Endothelial cell of umbilical vein (primary cell): Measurements from ENCODE around the gene TRIM40. TPM values are rescaled to one million over a fixed set of nuclear protein-coding genes. Genes with fewer than 3 reads are reported as not detected.

Experiments
- BruUV-seq: library from RNA; stranded (reverse); fragments of 400-500 nt; replicated peaks from 2 replicates; lab custom pipeline; 2021; lab: Mats Ljungman, UMichigan
- CTCF ChIA-PET: fragments of 300-600, 350-600 bp; sonication (Branson Sonifier 250); formaldehyde crosslinking; loops from one replicate; lab custom pipeline; 2021; ENCODE audit warnings: antibody characterized with exemption, inconsistent platforms; lab: Charles Lee
- POLR2A ChIA-PET: fragments of 300-600, 350-600 bp; sonication (Branson Sonifier 250); formaldehyde crosslinking; loops from one replicate; lab custom pipeline; 2021; ENCODE audit warnings: antibody characterized with exemption, inconsistent platforms; lab: Charles Lee
- DNase-seq: peaks from one replicate; pipeline ENCODE4 v3.0.0-alpha.2; 2011; ENCODE audit warnings: low read depth, low spot score
- FAIRE-seq: peaks from 2 replicates; lab custom pipeline; 2011; peaks lifted over from hg19 to GRCh38; lab: Jason Lieb, UNC
- H2AFZ ChIP-seq: 2 replicates; pipeline ENCODE4 v1.6.0; 2012; ENCODE audit warnings: low read depth, low read length, control low read depth, inconsistent platforms
- H3K27ac ChIP-seq: 2 replicates; pipeline ENCODE4 v1.5.1; 2011; ENCODE audit warnings: low read depth, mild to moderate bottlenecking, control low read depth, low read length, moderate library complexity; ENCODE audit not compliant: insufficient read depth
- H3K27me3 ChIP-seq, 2 experiments: 2 replicates each; pipeline versions ENCODE4 v1.6.0 to v1.6.1; 2011; ENCODE audit warnings: low read length in 2 of 2, mixed read lengths in 1 of 2; ENCODE audit not compliant: control insufficient read depth in 2 of 2, insufficient read depth in 2 of 2
- H3K36me3 ChIP-seq, 2 experiments: 2 replicates in 1 of 2; 3 replicates in 1 of 2; pipeline ENCODE4 v1.5.1; 2011; ENCODE audit warnings: low read length in 2 of 2, mild to moderate bottlenecking in 1 of 2, moderate library complexity in 1 of 2; ENCODE audit not compliant: control insufficient read depth in 2 of 2, insufficient read depth in 2 of 2; ENCODE audit errors: extremely low read depth in 1 of 2
- H3K4me1 ChIP-seq: 3 replicates; pipeline ENCODE4 v1.5.1; 2011; ENCODE audit warnings: mild to moderate bottlenecking, low read length; ENCODE audit not compliant: control insufficient read depth, insufficient read depth; ENCODE audit errors: extremely low read depth
- H3K4me2 ChIP-seq: 2 replicates; pipeline ENCODE4 v1.6.1; 2011; ENCODE audit warnings: low read length, control low read depth, mixed read lengths; ENCODE audit not compliant: insufficient read depth
- H3K4me3 ChIP-seq, 3 experiments: fragments of 200-600 bp in 1 of 3; sonication (generic), shearing (Covaris generic) in 1 of 3; replicated peaks in 1 of 3; 2 replicates each; pipeline ENCODE4 v1.5.1; 2011 to 2016; ENCODE audit warnings: control low read depth in 3 of 3, low read length in 3 of 3, mild to moderate bottlenecking in 2 of 3, inconsistent platforms in 1 of 3, low read depth in 1 of 3, moderate library complexity in 1 of 3; ENCODE audit not compliant: insufficient read depth in 1 of 3
- H3K79me2 ChIP-seq: 2 replicates; pipeline ENCODE4 v1.6.0; 2012; ENCODE audit warnings: low read length, inconsistent platforms; ENCODE audit not compliant: control insufficient read depth, insufficient read depth
- H3K9ac ChIP-seq: replicated peaks from 2 replicates; pipeline ENCODE3; 2011; ENCODE audit warnings: low read length, control low read depth; ENCODE audit not compliant: insufficient read depth; ENCODE audit errors: extremely low read depth
- H3K9me1 ChIP-seq: replicated peaks from 3 replicates; pipeline ENCODE4 v1.6.0; 2011; ENCODE audit warnings: mild to moderate bottlenecking, low read length; ENCODE audit not compliant: control insufficient read depth, insufficient read depth; ENCODE audit errors: extremely low read depth
- H3K9me3 ChIP-seq: replicated peaks from 2 replicates; pipeline ENCODE4 v1.5.1; 2012; ENCODE audit warnings: low read length, inconsistent platforms; ENCODE audit not compliant: control insufficient read depth, insufficient read depth
- H4K20me1 ChIP-seq: replicated peaks from 2 replicates; pipeline ENCODE3; 2011; ENCODE audit warnings: mild to moderate bottlenecking, low read length; ENCODE audit not compliant: control insufficient read depth, insufficient read depth; ENCODE audit errors: extremely low read depth
- EZH2 ChIP-seq: IDR thresholded peaks from 2 replicates; pipeline ENCODE4 v1.6.1; 2012; ENCODE audit warnings: borderline replicate concordance, low read depth, mild to moderate bottlenecking, moderate library complexity, low read length, inconsistent platforms; ENCODE audit not compliant: severe bottlenecking
- FOS ChIP-seq: IDR thresholded peaks from 2 replicates; pipeline ENCODE4 v1.6.1; 2011; ENCODE audit warnings: mild to moderate bottlenecking, low read length, moderate library complexity, borderline replicate concordance; ENCODE audit not compliant: insufficient read depth
- GATA2 ChIP-seq: IDR thresholded peaks from 2 replicates; pipeline ENCODE4 v1.7.0; 2011; ENCODE audit warnings: low read depth, mild to moderate bottlenecking, moderate library complexity, mixed read lengths, low read length; ENCODE audit not compliant: insufficient read length, insufficient read depth
- JUN ChIP-seq: IDR thresholded peaks from 2 replicates; pipeline ENCODE4 v1.6.1; 2011; ENCODE audit warnings: borderline replicate concordance, low read depth; ENCODE audit not compliant: insufficient read length, insufficient read depth
- MYC ChIP-seq: IDR thresholded peaks from one replicate; pipeline ENCODE4 v1.6.1; 2011; ENCODE audit warnings: mild to moderate bottlenecking, low read depth, low read length
- POLR2A ChIP-seq: IDR thresholded peaks from 2 replicates; pipeline ENCODE4 v1.6.1; 2012; ENCODE audit warnings: low read depth, mild to moderate bottlenecking, control low read depth, low read length
- POLR2AphosphoS5 ChIP-seq: IDR thresholded peaks from 2 replicates; pipeline ENCODE4 v1.6.1; 2012; ENCODE audit warnings: low read depth, mild to moderate bottlenecking, control low read depth, low read length, moderate library complexity; ENCODE audit not compliant: insufficient read depth
- dilution Hi-C: fragments of 300-500 bp; cut with MboI; formaldehyde crosslinking; loops from one replicate; pipeline ENCODE4 v1.15.0; 2019; ENCODE audit warnings: low sequenced_read_pairs; ENCODE audit not compliant: extremely low pct_ligation_motif_present
- intact Hi-C: fragments of 100-400 bp; cut with micrococcal nuclease; formaldehyde crosslinking; loops from one replicate; pipeline ENCODE4 v1.10.0; 2022
- polyA plus RNA-seq, 4 experiments: library from polyadenylated mRNA; depleted of rRNA in 3 of 4; stranded (reverse) in 3 of 4; unstranded in 1 of 4; fragments of >200 nt; gene quantifications; 2 replicates each; pipeline versions ENCODE4 v1.2.1 to v1.2.3, GENCODE V29; 2011 to 2012; ENCODE audit warnings: missing spikeins in 1 of 4
- total RNA-seq: library from RNA; stranded (reverse); gene quantifications from 2 replicates; pipeline ENCODE4 v1.2.3, GENCODE V29; 2021
- TF ChIP-seq, protein P1 (sequence below), 2 donors: IDR thresholded peaks; 1 replicate in 1 of 2; 2 replicates in 1 of 2; pipeline ENCODE4 v1.5.1; 2011; ENCODE audit warnings: low read length in 2 of 2, mild to moderate bottlenecking in 2 of 2, moderate library complexity in 2 of 2, control low read depth in 1 of 2, inconsistent platforms in 1 of 2, low read depth in 1 of 2; ENCODE audit not compliant: insufficient read depth in 1 of 2; ENCODE audit errors: extremely low read depth in 1 of 2
- TF ChIP-seq, protein P2 (sequence below): IDR thresholded peaks from 2 replicates; pipeline ENCODE4 v1.6.1; 2011; ENCODE audit not compliant: insufficient read depth, insufficient read length

Gene TRIM40
- total and polyA plus RNA-seq, 2 donors (not counting 3 experiments of a cell fraction or from before 2014, with no cell fraction given), result not detected

DNA sequence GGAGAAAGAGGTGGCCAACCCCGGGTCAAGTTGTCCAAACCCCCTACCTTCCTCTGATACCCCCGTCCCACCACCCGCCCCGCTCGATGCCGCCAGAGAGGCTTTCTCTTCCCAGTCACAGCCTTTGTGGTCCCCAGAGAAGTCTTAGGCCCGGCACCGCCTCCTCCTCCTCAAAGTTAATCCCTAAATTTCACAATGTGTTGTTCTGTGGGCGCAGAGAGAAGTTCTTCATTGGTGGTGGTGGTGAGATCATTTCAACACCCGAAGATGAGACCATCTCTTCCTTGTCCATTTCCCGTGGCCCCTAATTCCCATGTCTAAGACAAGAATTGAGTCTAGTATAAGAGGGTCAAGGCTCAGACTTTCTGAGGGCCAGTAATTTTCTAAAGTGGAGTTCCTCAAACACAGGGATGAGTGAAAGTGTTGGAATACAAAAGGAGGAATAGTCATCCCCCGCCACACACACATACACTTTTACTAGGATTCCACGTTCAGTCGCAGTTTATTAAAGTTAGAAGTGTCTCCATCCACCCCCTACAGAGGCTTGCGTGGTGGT is 33.4 kb upstream of the TRIM40 start:
- intact Hi-C loops (loop anchor here (1.0 to 2.0 kb wide), 2 partner anchors 41 to 110 kb away; partner anchors contain the start of genes POLR1H and TRIM26), dilution Hi-C loops (no loop called here)
- ChIA-PET CTCF (interaction anchor here (0.6 to 5.6 kb wide), 36 partner anchors 9 to 294 kb away, joined by 3 to 311 read pairs (median 5); partner anchors contain the start of genes POLR1H, PPP1R11, TRIM31 and TRIM39), POLR2A (interaction anchor here (1.2 kb wide), 1 partner anchor 41 kb away, joined by 6 read pairs; the partner anchor contains the start of gene POLR1H)
- Histone ChIP-seq H3K4me1 (peaks cover 17% of the 10 kb centered on the region), H3K36me3 (no peaks in the 10 kb centered on the region), H3K27ac (no peak overlapping the region), H2AFZ (peak overlapping the region; percentile 81), H3K9me1 (no peaks in the 10 kb centered on the region), H3K9ac (no peak overlapping the region), H3K4me3 (peak overlapping the region in 1 of 3 experiments; percentile 12), H3K4me2 (peak overlapping the region; percentile 79), H4K20me1 (no peaks in the 10 kb centered on the region), H3K79me2 (no peaks in the 10 kb centered on the region), H3K27me3 (peaks cover 46 to 64% of the 10 kb centered on the region in 2 experiments), H3K9me3 (no peaks in the 10 kb centered on the region)
- no TSS peak for BruUV-seq
- DNase-seq (no peak), FAIRE-seq (peak; percentile 31)
- no peak for TF ChIP-seq POLR2A
- no peak for TF ChIP-seq MYC
- TF ChIP-seq, protein P1, sequence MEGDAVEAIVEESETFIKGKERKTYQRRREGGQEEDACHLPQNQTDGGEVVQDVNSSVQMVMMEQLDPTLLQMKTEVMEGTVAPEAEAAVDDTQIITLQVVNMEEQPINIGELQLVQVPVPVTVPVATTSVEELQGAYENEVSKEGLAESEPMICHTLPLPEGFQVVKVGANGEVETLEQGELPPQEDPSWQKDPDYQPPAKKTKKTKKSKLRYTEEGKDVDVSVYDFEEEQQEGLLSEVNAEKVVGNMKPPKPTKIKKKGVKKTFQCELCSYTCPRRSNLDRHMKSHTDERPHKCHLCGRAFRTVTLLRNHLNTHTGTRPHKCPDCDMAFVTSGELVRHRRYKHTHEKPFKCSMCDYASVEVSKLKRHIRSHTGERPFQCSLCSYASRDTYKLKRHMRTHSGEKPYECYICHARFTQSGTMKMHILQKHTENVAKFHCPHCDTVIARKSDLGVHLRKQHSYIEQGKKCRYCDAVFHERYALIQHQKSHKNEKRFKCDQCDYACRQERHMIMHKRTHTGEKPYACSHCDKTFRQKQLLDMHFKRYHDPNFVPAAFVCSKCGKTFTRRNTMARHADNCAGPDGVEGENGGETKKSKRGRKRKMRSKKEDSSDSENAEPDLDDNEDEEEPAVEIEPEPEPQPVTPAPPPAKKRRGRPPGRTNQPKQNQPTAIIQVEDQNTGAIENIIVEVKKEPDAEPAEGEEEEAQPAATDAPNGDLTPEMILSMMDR (IDR thresholded peaks at IDR 0.05; ENCODE audit: extremely low read depth in 1 of 2, insufficient read depth in 1 of 2, low read depth in 1 of 2, low read length in 2 of 2), result no peak
- TF ChIP-seq EZH2, result no peak
- TF ChIP-seq GATA2, result no peak
- no peak for TF ChIP-seq JUN
- TF ChIP-seq, protein P2, sequence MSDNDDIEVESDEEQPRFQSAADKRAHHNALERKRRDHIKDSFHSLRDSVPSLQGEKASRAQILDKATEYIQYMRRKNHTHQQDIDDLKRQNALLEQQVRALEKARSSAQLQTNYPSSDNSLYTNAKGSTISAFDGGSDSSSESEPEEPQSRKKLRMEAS, result no peak
- no peak for TF ChIP-seq POLR2AphosphoS5
- no peak for TF ChIP-seq FOS
